AG04449 (cell line): ENCODE results near the gene PDGFB.

Experiments
- CTCF ChIA-PET: fragments of 350-600 bp; formaldehyde crosslinking; extraction: SDS; loops from one replicate; lab custom pipeline; 2021; ENCODE audit warnings: antibody characterized with exemption; lab: Yijun Ruan, JAX
- POLR2A ChIA-PET: fragments of 400-600, 350-600 bp; formaldehyde crosslinking; extraction: SDS; loops from one replicate; lab custom pipeline; 2020; ENCODE audit warnings: antibody characterized with exemption, inconsistent platforms; lab: Yijun Ruan, JAX
- DNase-seq: peaks from one replicate; pipeline ENCODE4 v3.0.0-alpha.2; 2010; ENCODE audit warnings: low read depth, low spot score
- H3K4me3 ChIP-seq: 2 replicates; pipeline ENCODE4 v1.5.1; 2011; ENCODE audit warnings: low read depth, mild to moderate bottlenecking, control low read depth, low read length
- TF ChIP-seq, protein P1 (sequence below): IDR thresholded peaks from one replicate; pipeline ENCODE4 v1.5.1; 2011; ENCODE audit warnings: mild to moderate bottlenecking, moderate library complexity, low read length, control low read depth, inconsistent platforms; ENCODE audit not compliant: insufficient read depth; ENCODE audit errors: missing control alignments

The PDGFB gene

DNA sequence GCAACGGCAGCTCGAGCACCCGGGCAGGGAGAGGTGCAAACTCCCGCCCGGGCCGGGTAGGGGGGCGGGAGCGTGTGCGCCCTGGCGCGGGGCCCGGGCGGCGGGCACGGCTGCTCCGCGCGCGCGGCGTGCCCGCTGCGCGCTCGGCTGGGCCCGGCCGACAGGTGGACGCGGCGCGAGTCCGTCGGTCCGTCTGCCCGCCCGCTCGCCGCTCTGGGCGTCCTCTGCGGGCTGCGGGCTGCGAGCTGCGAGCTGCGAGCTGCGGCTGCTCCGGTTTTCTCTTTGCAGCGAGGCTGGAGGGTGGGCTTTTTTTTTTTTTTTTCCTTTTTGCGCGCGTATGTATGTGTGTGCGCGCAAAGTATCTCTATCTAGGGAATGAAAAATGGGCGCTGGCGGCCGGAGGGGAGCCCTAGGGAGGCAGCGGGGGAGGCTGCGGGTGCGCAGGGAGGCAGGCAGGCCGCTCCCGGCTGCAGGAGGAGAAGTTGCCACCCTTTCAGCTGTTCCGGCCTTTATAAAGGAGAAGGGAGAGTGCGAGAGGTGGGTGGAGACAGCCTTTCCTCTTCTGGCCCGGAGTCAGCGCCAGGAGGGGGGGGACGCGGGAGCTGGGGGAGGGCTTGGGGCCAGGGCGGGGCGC lies at the start of gene PDGFB:
PDGFB (minus strand) TSS at position 487 of the 634 bp plus-strand sequence. CDS start 1,019 bp downstream, outside the sequence.
- peak within 1 kb of the TSS; percentile 15; the same call in 1 of the 2 replicates for H3K4me3 ChIP-seq
- POLR2A ChIA-PET, result no interaction called here
- DNase-seq, result no peak
- TF ChIP-seq, protein P1, sequence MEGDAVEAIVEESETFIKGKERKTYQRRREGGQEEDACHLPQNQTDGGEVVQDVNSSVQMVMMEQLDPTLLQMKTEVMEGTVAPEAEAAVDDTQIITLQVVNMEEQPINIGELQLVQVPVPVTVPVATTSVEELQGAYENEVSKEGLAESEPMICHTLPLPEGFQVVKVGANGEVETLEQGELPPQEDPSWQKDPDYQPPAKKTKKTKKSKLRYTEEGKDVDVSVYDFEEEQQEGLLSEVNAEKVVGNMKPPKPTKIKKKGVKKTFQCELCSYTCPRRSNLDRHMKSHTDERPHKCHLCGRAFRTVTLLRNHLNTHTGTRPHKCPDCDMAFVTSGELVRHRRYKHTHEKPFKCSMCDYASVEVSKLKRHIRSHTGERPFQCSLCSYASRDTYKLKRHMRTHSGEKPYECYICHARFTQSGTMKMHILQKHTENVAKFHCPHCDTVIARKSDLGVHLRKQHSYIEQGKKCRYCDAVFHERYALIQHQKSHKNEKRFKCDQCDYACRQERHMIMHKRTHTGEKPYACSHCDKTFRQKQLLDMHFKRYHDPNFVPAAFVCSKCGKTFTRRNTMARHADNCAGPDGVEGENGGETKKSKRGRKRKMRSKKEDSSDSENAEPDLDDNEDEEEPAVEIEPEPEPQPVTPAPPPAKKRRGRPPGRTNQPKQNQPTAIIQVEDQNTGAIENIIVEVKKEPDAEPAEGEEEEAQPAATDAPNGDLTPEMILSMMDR, result no peak
- CTCF ChIA-PET, result interaction anchor here (1.5 kb wide), 1 partner anchor 12 kb away, joined by 4 read pairs; no protein-coding TSS in a partner anchor

DNA sequence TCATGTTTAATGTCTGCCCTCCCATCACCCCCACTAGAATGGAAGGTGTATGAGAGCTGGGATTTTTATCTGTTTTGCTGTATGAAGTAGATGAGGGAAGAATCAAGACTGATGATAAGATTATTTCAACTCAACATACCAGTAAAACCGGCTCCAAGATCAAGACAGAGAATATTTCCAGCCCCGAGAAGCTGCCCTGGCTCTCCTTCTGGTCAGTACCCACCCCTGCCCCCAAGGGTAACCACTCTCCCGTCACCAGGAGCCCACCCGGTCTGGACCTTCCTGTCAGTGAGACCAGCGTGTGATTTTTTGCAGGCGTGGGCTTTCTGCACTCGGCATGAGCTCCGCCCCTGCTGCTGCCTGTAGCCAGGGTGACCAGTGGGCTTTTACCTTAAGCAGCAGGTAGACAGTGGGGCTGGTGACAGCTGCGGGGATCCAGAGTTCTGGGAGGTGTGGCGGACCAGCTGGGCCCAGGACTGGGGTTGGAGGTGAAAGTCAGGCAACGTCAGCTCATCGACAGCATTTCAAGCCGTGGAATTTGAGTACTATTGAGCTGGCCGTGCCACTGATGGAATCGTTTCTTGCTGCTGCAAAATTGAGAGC lies 49.1 kb upstream of the PDGFB start:
- TF ChIP-seq, protein P1, result no peak
- no peak for DNase-seq
- H3K4me3 ChIP-seq, result no peak overlapping the region
- CTCF ChIA-PET, result interaction anchor here (1.3 to 1.8 kb wide), 2 partner anchors 23 to 123 kb away, joined by 6 read pairs; no protein-coding TSS in a partner anchor
- POLR2A ChIA-PET, result interaction anchor here (1.1 kb wide), 1 partner anchor 17 kb away, joined by 4 read pairs; no protein-coding TSS in a partner anchor

DNA sequence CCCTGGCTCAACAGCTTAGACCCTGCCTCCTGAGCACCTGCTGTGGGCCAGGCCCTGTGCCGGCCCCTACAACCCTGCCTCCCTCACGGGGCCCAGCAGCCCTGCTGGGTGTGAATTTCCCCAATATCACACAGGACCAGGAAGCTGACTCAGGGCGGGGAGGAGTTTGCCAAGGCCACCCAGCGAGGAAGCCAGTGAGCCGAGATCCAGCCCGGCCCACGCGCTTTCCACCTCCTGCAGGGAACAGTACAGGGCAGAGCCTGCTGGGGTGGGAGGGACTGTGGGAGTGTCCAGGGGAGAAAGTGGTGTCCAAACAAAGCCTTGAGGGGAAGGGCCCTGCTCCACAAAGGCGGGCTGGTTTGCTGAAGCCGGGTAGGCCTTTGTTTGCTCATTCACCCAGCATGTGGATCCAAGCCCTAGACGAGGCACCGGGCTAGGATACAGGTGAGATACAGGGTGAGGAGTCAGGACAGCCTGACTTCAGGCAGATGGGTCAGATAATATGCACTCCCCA lies 47.8 kb upstream of the PDGFB start:
- no peak overlapping the region for H3K4me3 ChIP-seq
- TF ChIP-seq, protein P1, result no peak
- POLR2A ChIA-PET, result interaction anchor here (1.0 to 1.7 kb wide), 3 partner anchors 18 to 228 kb away, joined by 3 to 4 read pairs (median 4); partner anchors contain the start of gene ATF4
- CTCF ChIA-PET, result interaction anchor here (1.3 to 3.0 kb wide), 2 partner anchors 24 to 122 kb away, joined by 6 to 16 read pairs; no protein-coding TSS in a partner anchor
- peak; percentile 57 for DNase-seq

DNA sequence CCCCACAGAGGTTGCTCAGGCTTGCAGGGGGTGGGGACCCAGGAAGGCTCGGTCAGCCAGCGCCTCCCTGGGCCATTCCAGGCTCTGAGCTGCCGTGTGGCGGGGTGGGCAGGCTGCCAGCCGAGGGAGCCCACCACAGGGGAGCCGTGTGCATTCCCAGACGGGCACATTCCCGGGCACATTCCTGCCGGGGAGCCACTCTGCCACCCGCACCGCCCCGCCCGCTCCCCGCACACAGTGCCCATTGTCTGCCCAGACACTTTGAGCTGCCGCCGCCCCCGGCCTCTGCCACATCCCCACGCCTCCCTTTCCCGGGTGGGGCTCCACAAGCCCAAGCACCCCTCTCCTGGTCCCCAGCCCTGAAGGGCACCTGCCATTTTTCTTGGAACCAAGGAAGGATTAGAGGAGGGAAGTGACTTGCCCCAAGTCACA lies 47.3 kb upstream of the PDGFB start:
- TF ChIP-seq, protein P1, result no peak
- DNase-seq, result no peak
- ChIA-PET POLR2A (interaction anchor here (1.0 to 1.7 kb wide), 2 partner anchors 28 to 228 kb away, joined by 3 to 4 read pairs; partner anchors contain the start of gene ATF4), CTCF (interaction anchor here (3.0 kb wide), 1 partner anchor 121 kb away, joined by 16 read pairs; no protein-coding TSS in a partner anchor)
- no peak overlapping the region for H3K4me3 ChIP-seq

DNA sequence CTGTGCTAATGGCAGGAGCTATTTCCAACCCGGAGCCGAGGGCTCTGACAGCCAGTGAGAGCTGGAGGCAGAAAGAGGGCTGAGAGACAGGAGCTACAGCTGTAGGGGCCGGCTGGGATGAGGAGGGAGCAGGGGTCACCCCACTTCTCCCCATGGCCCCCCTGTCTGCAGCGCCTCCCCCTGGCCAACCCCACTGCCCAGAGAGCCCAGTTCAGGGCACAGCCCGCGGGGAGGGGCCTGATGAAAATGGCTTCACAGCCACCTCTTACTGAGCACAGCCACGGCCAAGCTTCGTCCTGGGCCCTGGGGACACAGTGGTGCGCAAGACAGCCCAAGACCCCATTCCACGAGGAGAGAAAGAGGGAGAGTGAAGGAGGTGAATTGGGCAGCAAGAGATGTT lies 46.7 kb upstream of the PDGFB start:
- H3K4me3 ChIP-seq, result no peak overlapping the region
- ChIA-PET CTCF (interaction anchor here (1.9 to 3.0 kb wide), 2 partner anchors 16 to 121 kb away, joined by 5 to 16 read pairs; no protein-coding TSS in a partner anchor), POLR2A (interaction anchor here (1.7 kb wide), 1 partner anchor 28 kb away, joined by 4 read pairs; no protein-coding TSS in a partner anchor)
- TF ChIP-seq, protein P1, result no peak
- DNase-seq, result no peak
